ENCODE data around the gene FAAP100. TPM values are rescaled to one million over a fixed set of nuclear protein-coding genes. Genes with fewer than 3 reads are reported as not detected.

FAAP100 gene
- total RNA-seq, 1 donor from 2014 or later: 50.8 TPM

DNA sequence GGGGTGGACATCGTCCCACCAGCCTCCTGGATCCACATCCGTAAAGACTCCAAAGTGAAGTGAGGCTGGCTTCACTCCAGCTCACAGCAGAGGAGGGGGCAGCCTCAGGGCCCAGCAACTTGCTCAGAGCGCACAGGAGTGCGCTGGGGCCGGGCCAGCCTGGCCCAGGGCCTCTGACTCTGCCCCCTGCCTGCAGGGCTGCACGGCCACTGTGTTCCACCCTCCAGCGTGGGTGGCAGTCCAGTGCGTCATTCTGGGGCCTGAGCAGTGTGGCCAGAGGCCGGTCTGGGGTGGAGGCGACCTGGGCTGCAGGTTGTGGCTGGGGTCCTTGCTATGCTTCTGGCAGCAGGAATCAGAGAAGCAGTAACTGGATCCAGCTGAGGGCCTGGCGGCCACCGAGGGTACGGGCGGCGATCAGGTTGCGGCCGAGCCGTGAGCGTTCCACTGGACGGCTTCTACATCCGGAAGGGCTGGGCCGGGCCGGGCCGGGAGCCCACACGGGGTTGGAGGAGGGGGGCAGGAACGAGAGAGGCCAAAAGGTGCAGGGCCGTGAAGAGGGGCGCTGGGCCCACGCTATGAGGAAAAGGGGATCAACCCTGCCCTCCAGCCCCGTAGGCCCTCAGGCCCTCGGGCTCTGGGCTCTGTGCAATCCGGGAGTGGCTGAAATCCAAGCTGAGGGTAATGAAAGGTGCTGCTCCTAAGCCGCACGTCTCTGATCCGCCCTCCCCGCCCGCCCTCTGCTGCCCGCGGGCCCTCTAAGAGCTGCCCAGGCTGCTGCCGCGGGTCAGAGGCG is 24.4 kb downstream of the FAAP100 start, which contains the start of gene FSCN2:
FSCN2 (plus strand) TSS at position 787 of the 793 bp plus-strand sequence. CDS start 155 bp downstream, outside the sequence.
- no peak for DNase-seq (ENCODE audit: extremely low read depth, low read depth, low spot score)

GRCh38 chr17:81526662-81527571 is 25.2 kb downstream of the FAAP100 start:
- no peak for DNase-seq (ENCODE audit: extremely low read depth, low read depth, low spot score)

- DNase-seq (ENCODE audit: extremely low read depth, low read depth, low spot score): no peak
These were observed 27.3 kb downstream of the FAAP100 start for GRCh38 chr17:81524865-81525159.

DNA sequence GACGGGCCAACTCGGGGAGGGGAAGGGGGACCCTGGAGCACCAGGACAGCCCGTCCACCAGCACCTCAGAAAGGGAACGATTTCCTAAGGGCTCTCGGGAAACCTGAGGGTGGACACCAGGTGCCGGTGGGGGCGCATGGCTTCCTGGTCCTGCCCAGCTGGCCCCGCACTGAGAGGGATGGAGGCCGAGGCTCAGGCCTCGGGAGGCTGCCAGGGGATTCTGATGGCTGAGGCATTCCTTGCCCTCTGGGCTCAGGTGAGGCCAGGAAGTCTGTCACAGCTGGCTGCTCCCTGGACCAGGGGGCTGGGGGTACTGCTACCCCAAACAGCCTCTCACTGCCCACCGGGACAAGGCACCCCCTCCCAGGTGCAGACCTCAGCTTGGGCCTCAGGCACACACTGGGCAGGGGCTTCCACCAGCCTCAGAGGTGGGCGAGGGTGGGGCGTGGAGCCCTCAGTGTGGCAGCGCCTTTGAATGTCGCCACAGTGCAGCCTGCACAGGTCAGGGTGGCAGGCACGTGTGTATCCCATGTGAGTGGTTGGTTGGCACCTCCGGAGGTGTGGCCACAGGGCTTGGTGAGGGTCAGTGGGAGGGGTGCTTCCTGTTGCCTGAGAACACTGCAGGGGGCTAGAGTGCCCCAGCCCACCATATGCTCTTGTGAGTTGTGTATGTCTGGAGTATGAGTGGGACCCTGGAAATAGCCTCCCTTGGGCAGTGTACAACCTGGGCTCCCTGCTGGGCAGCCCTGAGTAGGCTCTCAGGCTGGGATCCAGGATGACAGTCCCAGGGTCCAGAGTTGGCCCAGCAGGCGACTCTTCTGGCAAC is 27.9 kb downstream of the FAAP100 start:
- no peak for DNase-seq (ENCODE audit: extremely low read depth, low read depth, low spot score)

GRCh38 chr17:81523402-81524038 is 28.6 kb downstream of the FAAP100 start:
- no peak for DNase-seq (ENCODE audit: extremely low read depth, low read depth, low spot score)

- DNase-seq (ENCODE audit: extremely low read depth, low read depth, low spot score): no peak
These were observed 29.4 kb downstream of the FAAP100 start for GRCh38 chr17:81522491-81523401.

DNA sequence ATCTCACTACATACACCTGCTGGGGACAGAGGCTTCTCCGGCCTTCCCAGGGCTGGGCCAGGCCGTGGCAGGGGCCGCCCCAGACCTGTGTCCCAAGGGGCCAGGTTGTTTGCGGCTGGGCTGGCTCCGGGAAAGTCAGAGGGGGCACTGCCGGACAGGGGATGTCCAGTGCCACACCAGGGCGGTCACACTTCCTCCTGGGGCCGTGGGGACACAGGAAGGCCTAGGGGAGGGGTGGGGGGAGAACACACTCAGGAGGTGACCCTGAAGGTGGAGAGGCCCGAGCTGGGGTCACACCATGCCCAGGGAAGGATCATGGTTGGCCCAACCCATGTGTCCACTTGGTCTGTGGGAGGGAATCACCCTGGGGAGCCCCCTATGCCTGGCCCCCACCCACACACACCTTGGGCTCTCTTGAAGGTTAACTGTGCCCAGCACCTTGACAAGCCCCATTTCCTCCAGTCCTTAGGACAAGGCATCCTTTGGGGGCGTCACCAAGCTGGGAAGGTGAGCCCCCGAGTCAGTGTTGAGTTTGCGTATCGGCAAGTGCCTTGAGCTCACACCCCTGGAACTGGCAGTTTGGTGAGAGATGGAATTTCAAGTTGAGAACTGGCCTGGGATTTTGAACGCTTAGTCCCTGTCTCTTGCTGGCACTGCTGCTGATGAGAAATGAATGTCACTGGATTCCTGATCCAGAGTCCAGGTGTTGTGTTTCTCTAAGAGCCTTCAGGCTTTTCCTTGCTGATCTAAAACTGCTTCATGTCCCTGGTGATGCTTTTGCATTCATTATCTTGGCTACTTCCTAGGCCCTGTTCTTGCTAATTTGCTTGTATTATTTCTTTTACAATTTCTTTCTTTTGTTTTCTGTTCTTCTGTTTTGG is 31.9 kb downstream of the FAAP100 start:
- no peak for DNase-seq (ENCODE audit: extremely low read depth, low read depth, low spot score)

DNA sequence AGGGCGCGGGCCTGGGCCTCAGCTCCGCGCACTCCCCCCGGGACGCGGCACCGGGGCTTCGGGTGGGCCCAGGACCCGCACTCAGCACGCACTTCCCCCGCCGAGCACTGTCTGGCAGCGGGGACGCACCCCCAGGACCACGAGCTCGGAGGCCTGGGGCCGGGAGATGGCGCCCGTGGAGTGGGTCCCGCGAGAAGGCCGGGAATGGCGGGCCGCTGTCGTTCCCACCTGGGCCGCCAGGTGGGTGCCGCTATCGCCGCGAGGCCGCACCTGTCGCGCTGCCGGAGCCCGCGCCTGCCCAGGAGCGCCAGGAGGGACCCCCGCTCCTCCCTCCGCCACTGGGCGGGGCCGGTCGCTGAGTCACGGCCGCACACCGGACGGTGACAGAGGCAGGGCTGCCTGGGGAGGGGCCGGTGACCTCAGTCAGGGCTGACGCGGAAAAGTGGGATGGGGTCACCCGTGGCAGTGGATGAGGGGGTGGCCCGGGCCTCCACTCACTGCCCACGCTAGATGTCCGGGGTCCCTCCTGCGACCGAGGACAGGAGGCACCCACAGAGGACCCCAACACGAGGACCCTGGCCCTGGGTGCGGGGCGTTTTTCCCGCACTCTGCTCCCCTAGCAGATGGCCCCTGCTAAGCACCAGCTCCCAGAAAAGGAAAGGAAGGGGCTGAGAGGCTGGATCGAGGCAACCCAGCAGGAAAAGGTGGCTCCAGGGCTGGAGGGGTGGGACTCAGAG is 32.7 kb downstream of the FAAP100 start:
- DNase-seq (ENCODE audit: extremely low read depth, low read depth, low spot score): no peak

DNA sequence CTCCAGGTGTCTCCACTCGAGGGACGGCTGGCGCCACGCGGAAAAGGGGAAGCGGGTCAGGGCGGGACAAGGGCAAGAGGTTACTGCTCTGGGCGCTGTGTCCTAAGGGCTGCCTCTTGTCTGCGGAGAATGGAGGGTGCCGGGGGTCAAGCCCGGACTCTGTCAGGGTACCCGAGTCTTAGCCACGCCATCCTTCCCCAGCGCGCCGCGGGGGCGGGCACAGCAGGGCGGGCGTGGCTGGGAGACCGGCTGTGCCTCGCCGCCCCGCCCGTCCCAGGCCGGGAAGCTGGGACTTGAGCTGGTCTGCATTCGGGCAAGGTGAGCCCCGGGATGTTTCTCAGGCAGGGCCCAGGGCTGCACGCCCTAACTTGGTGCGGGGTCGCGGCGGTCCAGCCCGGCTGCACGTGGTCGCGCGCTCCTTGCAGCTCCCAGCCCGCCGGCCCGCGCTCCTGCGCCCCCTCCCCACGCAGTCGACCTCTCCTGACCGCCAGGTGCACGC is 33.3 kb downstream of the FAAP100 start:
- DNase-seq (ENCODE audit: extremely low read depth, low read depth, low spot score): no peak

- no peak for DNase-seq (ENCODE audit: extremely low read depth, low read depth, low spot score)
These were observed 33.9 kb downstream of the FAAP100 start for GRCh38 chr17:81518113-81518784.

- DNase-seq (ENCODE audit: extremely low read depth, low read depth, low spot score): no peak
These were observed 34.6 kb downstream of the FAAP100 start for GRCh38 chr17:81517339-81518112.

DNA sequence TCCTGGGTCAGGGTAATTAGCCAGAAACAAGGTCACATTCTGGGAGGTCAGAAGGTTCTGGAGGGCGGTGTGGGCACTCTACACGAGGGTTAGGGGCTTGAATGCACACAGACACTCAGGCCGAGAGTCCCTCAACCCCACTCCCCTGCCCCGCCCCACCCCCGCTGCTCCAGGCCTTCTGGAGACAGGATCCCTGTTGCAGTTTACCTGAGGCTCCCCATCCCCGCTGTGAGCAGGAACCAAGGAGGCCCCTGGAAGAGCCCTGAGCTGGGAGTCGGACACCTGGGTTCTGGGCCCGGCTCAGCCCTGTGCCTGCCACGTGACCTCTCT is 35.2 kb downstream of the FAAP100 start:
- DNase-seq (ENCODE audit: extremely low read depth, low read depth, low spot score): no peak

DNA sequence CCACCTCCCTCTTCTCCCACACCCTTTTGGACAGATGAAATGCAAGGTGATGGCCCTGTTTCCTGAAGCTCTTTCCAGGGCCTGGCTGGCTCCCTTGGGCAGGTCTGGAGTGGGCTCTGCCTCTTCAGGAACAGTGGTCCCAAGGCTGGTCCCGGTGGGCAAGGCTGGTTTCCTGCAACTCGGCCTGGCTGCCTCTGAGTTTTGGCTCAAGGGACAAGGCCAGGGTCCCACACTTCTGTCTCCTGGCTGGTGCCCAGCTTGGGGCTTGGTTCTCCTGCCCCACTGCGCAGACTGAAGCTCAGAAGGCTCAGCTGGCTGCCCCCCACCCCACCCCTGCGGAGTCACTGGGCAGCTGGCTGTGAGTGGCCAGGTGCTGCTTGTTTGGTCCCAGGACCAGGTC is 35.7 kb downstream of the FAAP100 start:
- DNase-seq (ENCODE audit: extremely low read depth, low read depth, low spot score): no peak

GRCh38 chr17:81515530-81516041 is 36.6 kb downstream of the FAAP100 start:
- no peak for DNase-seq (ENCODE audit: extremely low read depth, low read depth, low spot score)

DNA sequence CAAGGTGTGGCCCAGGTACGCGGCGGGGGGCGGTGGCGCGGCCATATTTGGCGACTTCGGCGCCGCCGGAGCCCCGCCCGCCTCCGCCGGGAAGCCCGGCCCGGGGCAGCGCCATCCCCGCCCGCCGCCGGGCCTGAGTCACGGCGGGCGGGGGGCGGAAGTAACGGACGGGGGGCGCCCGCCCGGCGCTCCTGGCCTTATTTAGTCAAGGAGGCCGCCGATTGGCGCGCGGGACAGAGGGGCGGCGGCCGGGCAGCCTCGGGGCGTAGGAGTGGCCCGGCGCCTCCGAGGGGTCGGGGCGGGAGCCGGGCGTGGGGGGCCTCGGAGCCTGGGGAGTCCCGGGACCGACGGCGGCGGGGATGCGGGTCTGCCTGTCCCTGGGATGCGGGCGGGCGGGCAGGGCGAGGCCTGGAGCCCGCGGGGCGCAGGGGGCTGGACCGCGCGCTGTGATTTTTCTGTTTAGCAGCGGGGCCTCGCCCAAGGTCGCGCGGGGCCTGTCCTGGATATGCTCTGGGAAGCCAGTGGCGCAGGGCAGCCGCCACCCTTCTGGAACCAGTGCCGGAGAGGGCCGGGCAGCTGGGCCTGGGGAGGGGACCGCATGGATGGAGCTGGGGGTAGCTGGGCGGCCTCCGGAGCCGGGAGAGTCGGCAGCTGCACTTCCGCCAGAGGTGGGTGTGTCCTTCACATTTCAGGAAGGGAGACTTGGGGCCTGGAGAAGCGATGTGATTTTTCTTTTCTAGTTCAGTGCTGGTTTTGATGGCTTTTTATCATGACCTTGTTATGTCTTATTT is 37.2 kb downstream of the FAAP100 start:
- DNase-seq (ENCODE audit: extremely low read depth, low read depth, low spot score): no peak

DNA sequence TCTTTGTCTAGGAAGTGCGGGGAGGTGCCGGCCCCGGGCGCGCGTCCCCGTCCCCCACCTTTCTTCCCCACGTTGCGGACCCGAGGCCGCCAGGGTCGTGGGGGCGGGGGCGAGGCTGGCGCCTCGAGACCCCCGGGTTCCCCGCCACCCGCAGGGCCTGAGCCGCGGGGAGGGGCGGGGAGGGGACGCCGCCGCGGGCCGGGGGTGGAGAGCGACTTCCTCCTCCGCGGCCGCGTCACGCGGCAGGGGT is 37.7 kb downstream of the FAAP100 start:
- DNase-seq (ENCODE audit: extremely low read depth, low read depth, low spot score): no peak

Measured in glomerular endothelial cell (primary cell).